HUES48 (cell line): ENCODE results near the gene DNAJC5.

ENCODE experiments used
- H3K27ac ChIP-seq: one replicate; pipeline ENCODE4 v1.7.0; 2013; ENCODE audit warnings: low read depth, low read length, inconsistent platforms
- H3K27me3 ChIP-seq: 2 replicates; pipeline ENCODE4 v1.6.1; 2013; ENCODE audit warnings: mild to moderate bottlenecking, low read length; ENCODE audit not compliant: control insufficient read depth, insufficient read depth
- H3K36me3 ChIP-seq: 2 replicates; pipeline ENCODE4 v1.6.1; 2013; ENCODE audit warnings: low read length; ENCODE audit not compliant: control insufficient read depth, insufficient read depth
- H3K4me1 ChIP-seq: 2 replicates; pipeline ENCODE4 v1.6.1; 2013; ENCODE audit warnings: mild to moderate bottlenecking, low read length; ENCODE audit not compliant: control insufficient read depth, insufficient read depth
- H3K4me3 ChIP-seq: 2 replicates; pipeline ENCODE4 v1.5.1; 2013; ENCODE audit warnings: mild to moderate bottlenecking, low read depth, low read length
- H3K9ac ChIP-seq: 2 replicates; pipeline ENCODE4 v1.6.1; 2013; ENCODE audit warnings: mild to moderate bottlenecking, low read depth, low read length, moderate library complexity
- H3K9me3 ChIP-seq: 2 replicates; pipeline ENCODE4 v1.6.1; 2013; ENCODE audit warnings: low read length; ENCODE audit not compliant: control insufficient read depth, insufficient read depth

Gene DNAJC5

GRCh38 chr20:63943808-63944077 is 48.8 kb downstream of the DNAJC5 start:
- H3K36me3 ChIP-seq, result peaks cover 47% of the 10 kb centered on the region
- H3K4me1 ChIP-seq, result peaks cover 11% of the 10 kb centered on the region
- H3K4me3 ChIP-seq, result no peak overlapping the region
- H3K27ac ChIP-seq, result no peak overlapping the region
- H3K27me3 ChIP-seq, result no peaks in the 10 kb centered on the region
- no peaks in the 10 kb centered on the region for H3K9me3 ChIP-seq
- H3K9ac ChIP-seq, result no peak overlapping the region

- Histone ChIP-seq H3K4me1 (peaks cover 16% of the 10 kb centered on the region), H3K9ac (no peak overlapping the region), H3K27ac (no peak overlapping the region), H3K9me3 (no peaks in the 10 kb centered on the region), H3K4me3 (no peak overlapping the region), H3K27me3 (no peaks in the 10 kb centered on the region), H3K36me3 (peaks cover 47% of the 10 kb centered on the region)
Measured at GRCh38 chr20:63944078-63944941, 49.4 kb downstream of the DNAJC5 start.

GRCh38 chr20:63945031-63945658 is 50.2 kb downstream of the DNAJC5 start:
- no peaks in the 10 kb centered on the region for H3K27me3 ChIP-seq
- H3K4me1 ChIP-seq, result peaks cover 23% of the 10 kb centered on the region
- no peak overlapping the region for H3K27ac ChIP-seq
- H3K9me3 ChIP-seq, result no peaks in the 10 kb centered on the region
- no peak overlapping the region for H3K4me3 ChIP-seq
- no peak overlapping the region for H3K9ac ChIP-seq
- H3K36me3 ChIP-seq, result peaks cover 44% of the 10 kb centered on the region

GRCh38 chr20:63945921-63946920 is 51.3 kb downstream of the DNAJC5 start:
- Histone ChIP-seq H3K4me1 (peaks cover 22% of the 10 kb centered on the region), H3K36me3 (peaks cover 41% of the 10 kb centered on the region), H3K27me3 (no peaks in the 10 kb centered on the region), H3K27ac (no peak overlapping the region), H3K9me3 (no peaks in the 10 kb centered on the region), H3K9ac (no peak overlapping the region), H3K4me3 (no peak overlapping the region)

- no peak overlapping the region for H3K4me3 ChIP-seq
- peaks cover 22% of the 10 kb centered on the region for H3K4me1 ChIP-seq
- H3K9ac ChIP-seq, result no peak overlapping the region
- H3K27ac ChIP-seq, result no peak overlapping the region
- no peaks in the 10 kb centered on the region for H3K27me3 ChIP-seq
- H3K36me3 ChIP-seq, result peaks cover 41% of the 10 kb centered on the region
- H3K9me3 ChIP-seq, result no peaks in the 10 kb centered on the region
Measured at GRCh38 chr20:63946986-63947637, 52.2 kb downstream of the DNAJC5 start.

GRCh38 chr20:63947638-63948456 is 52.9 kb downstream of the DNAJC5 start:
- Histone ChIP-seq H3K4me3 (no peak overlapping the region), H3K9ac (no peak overlapping the region), H3K9me3 (no peaks in the 10 kb centered on the region), H3K27ac (no peak overlapping the region), H3K4me1 (peaks cover 16% of the 10 kb centered on the region), H3K27me3 (no peaks in the 10 kb centered on the region), H3K36me3 (peaks cover 38% of the 10 kb centered on the region)

GRCh38 chr20:63950701-63951397 is 55.9 kb downstream of the DNAJC5 start:
- H3K27me3 ChIP-seq, result no peaks in the 10 kb centered on the region
- no peak overlapping the region for H3K9ac ChIP-seq
- no peaks in the 10 kb centered on the region for H3K9me3 ChIP-seq
- peaks cover 15% of the 10 kb centered on the region; the same call in 1 of the 2 replicates for H3K36me3 ChIP-seq
- H3K4me1 ChIP-seq, result peaks cover 15% of the 10 kb centered on the region
- no peak overlapping the region for H3K27ac ChIP-seq
- H3K4me3 ChIP-seq, result no peak overlapping the region

GRCh38 chr20:63951398-63952209 is 56.7 kb downstream of the DNAJC5 start:
- peaks cover 15% of the 10 kb centered on the region for H3K4me1 ChIP-seq
- H3K4me3 ChIP-seq, result no peak overlapping the region
- H3K36me3 ChIP-seq, result peaks cover 11% of the 10 kb centered on the region; the same call in 1 of the 2 replicates
- no peak overlapping the region for H3K27ac ChIP-seq
- no peaks in the 10 kb centered on the region for H3K9me3 ChIP-seq
- H3K9ac ChIP-seq, result no peak overlapping the region
- H3K27me3 ChIP-seq, result no peaks in the 10 kb centered on the region

- no peak overlapping the region for H3K9ac ChIP-seq
- H3K27ac ChIP-seq, result no peak overlapping the region
- no peak overlapping the region for H3K4me3 ChIP-seq
- peaks cover 11% of the 10 kb centered on the region; the same call in 1 of the 2 replicates for H3K36me3 ChIP-seq
- no peaks in the 10 kb centered on the region for H3K9me3 ChIP-seq
- no peaks in the 10 kb centered on the region for H3K27me3 ChIP-seq
- H3K4me1 ChIP-seq, result peaks cover 15% of the 10 kb centered on the region
Measured at GRCh38 chr20:63952210-63952535, 57.2 kb downstream of the DNAJC5 start.
